OCI-LY1 (cell line): ENCODE results near the gene PHAX.

ENCODE experiments used
- H2AFZ ChIP-seq: fragments of 200-600 bp; sonication (generic), shearing (Covaris generic); 2 replicates; pipeline ENCODE4 v1.6.0; 2014; ENCODE audit warnings: antibody characterized with exemption, mild to moderate bottlenecking, low read length
- H3F3A ChIP-seq: fragments of 200-600 bp; sonication (generic), shearing (Covaris generic); 2 replicates; pipeline ENCODE4 v1.6.0; 2014; ENCODE audit warnings: mild to moderate bottlenecking, antibody characterized with exemption, low read length, moderate library complexity; ENCODE audit not compliant: insufficient read depth
- H3K27ac ChIP-seq: fragments of 200-600 bp; sonication (generic); 2 replicates; pipeline ENCODE4 v1.5.1; 2014; ENCODE audit warnings: low read length, mixed run types, mild to moderate bottlenecking, low read depth; ENCODE audit not compliant: poor library complexity, severe bottlenecking
- H3K27me3 ChIP-seq: fragments of 200-600 bp; sonication (generic); 2 replicates; pipeline ENCODE4 v1.6.0; 2014; ENCODE audit warnings: antibody characterized with exemption, mild to moderate bottlenecking, low read length, moderate library complexity; ENCODE audit not compliant: insufficient read depth
- H3K36me3 ChIP-seq: fragments of 200-600 bp; sonication (generic); 2 replicates; pipeline ENCODE4 v1.6.1; 2014; ENCODE audit warnings: mild to moderate bottlenecking, antibody characterized with exemption, low read length, moderate library complexity, mixed read lengths; ENCODE audit not compliant: insufficient read depth
- H3K4me1 ChIP-seq: fragments of 200-600 bp; sonication (generic); 2 replicates; pipeline ENCODE4 v1.5.1; 2014; ENCODE audit warnings: mild to moderate bottlenecking, low read length, moderate library complexity; ENCODE audit not compliant: insufficient read depth, severe bottlenecking
- H3K4me2 ChIP-seq: fragments of 200-600 bp; sonication (generic), shearing (Covaris generic); 2 replicates; pipeline ENCODE4 v1.6.1; 2014; ENCODE audit warnings: low read length
- H3K4me3 ChIP-seq: fragments of 200-600 bp; sonication (generic); 2 replicates; pipeline ENCODE4 v1.5.1; 2014; ENCODE audit warnings: low read length, low read depth, mild to moderate bottlenecking, mixed read lengths; ENCODE audit not compliant: poor library complexity, severe bottlenecking
- H3K79me2 ChIP-seq: fragments of 200-600 bp; shearing (Covaris generic); 2 replicates; pipeline ENCODE4 v1.6.1; 2016; ENCODE audit warnings: mixed run types, low read length, mixed read lengths; ENCODE audit not compliant: insufficient read depth
- H3K9ac ChIP-seq: fragments of 200-600 bp; sonication (generic), shearing (Covaris generic); 2 replicates; pipeline ENCODE4 v1.6.1; 2014; ENCODE audit warnings: mild to moderate bottlenecking, low read length, mixed read lengths
- H3K9me2 ChIP-seq: fragments of 200-600 bp; sonication (generic), shearing (Covaris generic); 2 replicates; pipeline ENCODE4 v1.6.1; 2014; ENCODE audit warnings: low read depth, mild to moderate bottlenecking, low read length, mixed read lengths
- H3K9me3 ChIP-seq: fragments of 200-600 bp; shearing (Covaris generic); 2 replicates; pipeline ENCODE4 v1.6.1; 2014; ENCODE audit warnings: low read length, mixed read lengths
- H4K20me1 ChIP-seq: fragments of 200-600 bp; sonication (generic), shearing (Covaris generic); 2 replicates; pipeline ENCODE4 v1.6.0; 2016; ENCODE audit warnings: mild to moderate bottlenecking, low read length; ENCODE audit not compliant: insufficient read depth
- EZH2 ChIP-seq: fragments of 200-600 bp; sonication (generic), shearing (Covaris generic); IDR thresholded peaks from 2 replicates; pipeline ENCODE4 v1.8.0; 2017; ENCODE audit warnings: borderline replicate concordance, mixed run types, mild to moderate bottlenecking, antibody characterized with exemption, low read length, moderate library complexity, mixed read lengths
- TF ChIP-seq, protein P1 (sequence below): fragments of 200-600 bp; sonication (generic), shearing (Covaris generic); IDR thresholded peaks from 2 replicates; pipeline ENCODE4 v1.5.1; 2017; ENCODE audit warnings: mild to moderate bottlenecking, antibody characterized with exemption, low read length, moderate library complexity, mixed read lengths

The PHAX gene

GRCh38 chr5:126562823-126563222, 37.9 kb upstream of the PHAX start:
- Histone ChIP-seq H3K9me2 (no peaks in the 10 kb centered on the region), H3K4me2 (no peak overlapping the region), H2AFZ (no peak overlapping the region), H4K20me1 (no peaks in the 10 kb centered on the region), H3K9me3 (no peaks in the 10 kb centered on the region), H3K9ac (no peak overlapping the region), H3K79me2 (no peaks in the 10 kb centered on the region), H3K4me1 (no peaks in the 10 kb centered on the region), H3K36me3 (no peaks in the 10 kb centered on the region), H3K27ac (no peak overlapping the region), H3K27me3 (no peaks in the 10 kb centered on the region), H3F3A (no peaks in the 10 kb centered on the region), H3K4me3 (no peak overlapping the region)
- no peak for TF ChIP-seq EZH2
- TF ChIP-seq, protein P1, sequence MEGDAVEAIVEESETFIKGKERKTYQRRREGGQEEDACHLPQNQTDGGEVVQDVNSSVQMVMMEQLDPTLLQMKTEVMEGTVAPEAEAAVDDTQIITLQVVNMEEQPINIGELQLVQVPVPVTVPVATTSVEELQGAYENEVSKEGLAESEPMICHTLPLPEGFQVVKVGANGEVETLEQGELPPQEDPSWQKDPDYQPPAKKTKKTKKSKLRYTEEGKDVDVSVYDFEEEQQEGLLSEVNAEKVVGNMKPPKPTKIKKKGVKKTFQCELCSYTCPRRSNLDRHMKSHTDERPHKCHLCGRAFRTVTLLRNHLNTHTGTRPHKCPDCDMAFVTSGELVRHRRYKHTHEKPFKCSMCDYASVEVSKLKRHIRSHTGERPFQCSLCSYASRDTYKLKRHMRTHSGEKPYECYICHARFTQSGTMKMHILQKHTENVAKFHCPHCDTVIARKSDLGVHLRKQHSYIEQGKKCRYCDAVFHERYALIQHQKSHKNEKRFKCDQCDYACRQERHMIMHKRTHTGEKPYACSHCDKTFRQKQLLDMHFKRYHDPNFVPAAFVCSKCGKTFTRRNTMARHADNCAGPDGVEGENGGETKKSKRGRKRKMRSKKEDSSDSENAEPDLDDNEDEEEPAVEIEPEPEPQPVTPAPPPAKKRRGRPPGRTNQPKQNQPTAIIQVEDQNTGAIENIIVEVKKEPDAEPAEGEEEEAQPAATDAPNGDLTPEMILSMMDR: no peak

- H3K9me3 ChIP-seq: no peaks in the 10 kb centered on the region
- H3K79me2 ChIP-seq: no peaks in the 10 kb centered on the region
- H3K27me3 ChIP-seq: peaks cover 3% of the 10 kb centered on the region; the same call in 1 of the 2 replicates
- H3K9me2 ChIP-seq: no peaks in the 10 kb centered on the region
- H3K4me1 ChIP-seq: no peaks in the 10 kb centered on the region
- H4K20me1 ChIP-seq: no peaks in the 10 kb centered on the region
- no peaks in the 10 kb centered on the region for H3F3A ChIP-seq
- no peak overlapping the region for H3K9ac ChIP-seq
- H3K27ac ChIP-seq: no peak overlapping the region
- no peak overlapping the region for H3K4me2 ChIP-seq
- no peak overlapping the region for H2AFZ ChIP-seq
- H3K4me3 ChIP-seq: no peak overlapping the region
- TF ChIP-seq, protein P1: no peak
- no peak for TF ChIP-seq EZH2
- H3K36me3 ChIP-seq: no peaks in the 10 kb centered on the region
These were observed 32.5 kb upstream of the PHAX start for GRCh38 chr5:126568206-126568755.

GRCh38 chr5:126575644-126576043, 25.1 kb upstream of the PHAX start:
- no peaks in the 10 kb centered on the region for H3K36me3 ChIP-seq
- no peak overlapping the region for H2AFZ ChIP-seq
- H3K27ac ChIP-seq: no peak overlapping the region

More at GRCh38 chr5:126575644-126576043, 25.1 kb upstream of the PHAX start:
- H3K9me3 ChIP-seq: no peaks in the 10 kb centered on the region
- H3K79me2 ChIP-seq: no peaks in the 10 kb centered on the region
- H3K27me3 ChIP-seq: no peaks in the 10 kb centered on the region
- no peak overlapping the region for H3K4me3 ChIP-seq
- no peaks in the 10 kb centered on the region for H3F3A ChIP-seq
- no peak overlapping the region for H3K9ac ChIP-seq
- no peaks in the 10 kb centered on the region for H4K20me1 ChIP-seq
- TF ChIP-seq, protein P1: no peak
- TF ChIP-seq EZH2: no peak
- H3K4me2 ChIP-seq: no peak overlapping the region
- no peaks in the 10 kb centered on the region for H3K4me1 ChIP-seq
- H3K9me2 ChIP-seq: no peaks in the 10 kb centered on the region
